HG02943 (cell line): ENCODE data around the gene STAMBPL1.

Source experiments
- ATAC-seq: cut with Tn5 transposase; IDR thresholded peaks from one replicate; pipeline ENCODE4 v1.9.1; 2021; ENCODE audit warnings: mild to moderate bottlenecking, low read depth, moderate library complexity; ENCODE audit not compliant: unreplicated experiment

The STAMBPL1 gene

GRCh38 chr10:88946200-88946599, 66.2 kb downstream of the STAMBPL1 start:
- no peak for ATAC-seq

DNA sequence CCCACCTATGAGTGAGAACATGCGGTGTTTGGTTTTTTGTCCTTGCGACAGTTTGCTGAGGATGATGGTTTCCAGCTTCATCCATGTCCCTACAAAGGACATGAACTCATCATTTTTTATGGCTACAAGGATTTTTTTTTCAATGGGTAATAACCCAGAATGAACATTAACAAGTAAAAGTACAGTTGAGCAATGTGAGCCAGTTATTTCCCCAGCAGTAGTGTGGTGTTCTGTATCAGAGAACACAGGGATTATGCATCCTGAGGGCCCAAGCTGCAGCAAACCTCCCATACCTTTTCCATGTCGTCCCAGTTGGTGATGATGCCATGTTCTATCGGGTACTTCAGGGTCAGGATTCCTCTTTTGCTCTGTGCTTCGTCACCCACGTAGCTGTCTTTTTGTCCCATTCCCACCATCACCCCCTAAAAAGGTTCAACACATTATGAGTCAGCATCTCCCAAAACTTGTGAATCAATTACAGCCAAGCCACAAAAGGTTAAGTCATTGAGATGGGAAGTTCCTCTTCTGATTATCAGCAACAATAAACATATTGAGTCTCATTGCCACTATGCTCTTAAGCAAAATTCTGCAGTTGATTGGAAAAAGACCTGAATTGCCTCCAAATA, 67.0 kb downstream of the STAMBPL1 start:
- ATAC-seq, result no peak

GRCh38 chr10:88949051-88949450, 69.0 kb downstream of the STAMBPL1 start:
- no peak for ATAC-seq

DNA sequence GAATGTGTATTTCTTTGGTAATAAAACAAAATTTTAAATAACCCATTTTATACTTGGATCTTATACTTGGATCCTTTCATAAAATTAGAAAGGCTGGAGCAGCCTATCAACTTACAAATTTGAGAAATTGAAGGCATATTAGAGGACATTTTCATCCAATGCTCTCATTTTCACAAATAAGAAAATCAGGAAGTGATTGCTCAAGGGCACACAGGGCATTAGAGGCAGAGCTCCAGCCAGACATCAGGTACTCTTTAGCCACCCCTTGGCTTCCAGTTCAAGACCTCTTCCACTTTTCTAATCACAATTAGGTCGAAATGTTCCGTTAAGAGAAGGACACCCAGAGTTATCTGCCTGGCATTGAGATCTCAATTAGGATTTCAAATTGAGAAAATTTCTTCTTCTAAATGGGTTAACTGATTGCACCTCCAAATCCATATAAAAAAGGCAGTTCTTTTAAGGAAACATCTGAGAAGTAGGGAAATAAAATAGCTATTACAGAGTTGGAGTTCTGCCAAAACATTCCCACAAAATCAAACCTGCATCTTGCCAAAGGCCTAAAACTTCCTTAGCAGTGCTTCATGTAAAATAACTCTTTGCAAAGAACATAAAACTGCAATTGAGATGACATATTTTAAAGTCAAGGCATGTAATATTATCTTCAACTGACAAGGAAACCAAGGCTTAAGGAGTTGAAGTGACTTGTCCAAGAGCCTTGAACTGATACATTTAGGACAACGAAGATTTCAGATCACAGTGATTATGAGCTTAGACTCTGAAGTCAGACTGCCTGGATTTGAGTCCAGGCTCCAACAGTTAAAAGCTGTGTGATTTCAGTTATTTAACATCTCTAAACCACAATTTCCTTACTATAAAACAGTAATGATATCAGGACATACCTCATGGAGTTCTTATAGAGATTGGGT, 70.1 kb downstream of the STAMBPL1 start:
- ATAC-seq, result no peak

GRCh38 chr10:88952647-88953111, 72.6 kb downstream of the STAMBPL1 start, which contains the start of gene ACTA2:
ACTA2 (minus strand) TSS chr10:88952773; CDS start chr10:88948930, 3,843 bp downstream.
- no peak for ATAC-seq

DNA sequence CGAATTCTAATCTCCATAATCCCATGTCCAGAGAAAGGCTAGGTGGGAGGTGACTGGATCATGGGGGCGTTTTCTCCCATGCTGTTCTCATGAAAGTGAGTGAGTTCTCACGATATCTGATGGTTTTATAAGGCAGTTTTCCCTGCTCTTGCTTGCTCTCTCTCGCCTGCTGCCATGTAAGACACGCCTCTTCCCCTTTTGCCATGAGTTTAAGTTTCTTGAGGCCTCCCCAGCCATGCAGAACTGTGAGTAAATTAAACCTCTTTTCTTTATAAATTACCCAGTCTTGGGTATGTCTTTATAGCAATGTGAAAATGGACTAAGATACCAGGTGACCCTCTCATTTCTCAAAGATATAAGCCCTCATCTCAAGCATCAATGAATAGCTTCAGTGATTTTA, 73.6 kb downstream of the STAMBPL1 start:
- no peak for ATAC-seq

GRCh38 chr10:88954458-88955083, 74.5 kb downstream of the STAMBPL1 start:
- no peak for ATAC-seq

DNA sequence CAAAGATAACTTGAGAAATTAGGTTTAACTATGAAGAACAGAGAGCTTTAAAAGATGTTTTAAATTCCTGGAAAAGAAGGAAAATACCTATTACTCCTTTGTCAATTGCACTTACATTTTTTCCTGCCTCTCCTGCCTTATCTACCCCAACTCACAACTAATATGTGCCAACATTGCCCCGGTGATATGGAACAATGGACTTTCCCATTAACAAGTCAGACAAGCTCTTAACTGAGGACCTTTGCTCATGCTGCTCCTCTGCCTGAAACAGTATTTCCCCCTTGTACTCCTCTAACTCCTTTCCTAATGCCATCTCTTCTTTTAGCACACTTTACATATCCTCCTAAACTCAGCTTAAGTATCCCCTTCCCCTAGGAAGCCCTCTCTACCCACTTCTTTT, 77.3 kb downstream of the STAMBPL1 start:
- no peak for ATAC-seq

- no peak for ATAC-seq
These were observed 78.7 kb downstream of the STAMBPL1 start for GRCh38 chr10:88958721-88959120.

- ATAC-seq, result no peak
These were observed 80.8 kb downstream of the STAMBPL1 start for GRCh38 chr10:88960802-88961201.

GRCh38 chr10:88961266-88961665, 81.2 kb downstream of the STAMBPL1 start:
- no peak for ATAC-seq

GRCh38 chr10:88962336-88962735, 82.3 kb downstream of the STAMBPL1 start:
- no peak for ATAC-seq

DNA sequence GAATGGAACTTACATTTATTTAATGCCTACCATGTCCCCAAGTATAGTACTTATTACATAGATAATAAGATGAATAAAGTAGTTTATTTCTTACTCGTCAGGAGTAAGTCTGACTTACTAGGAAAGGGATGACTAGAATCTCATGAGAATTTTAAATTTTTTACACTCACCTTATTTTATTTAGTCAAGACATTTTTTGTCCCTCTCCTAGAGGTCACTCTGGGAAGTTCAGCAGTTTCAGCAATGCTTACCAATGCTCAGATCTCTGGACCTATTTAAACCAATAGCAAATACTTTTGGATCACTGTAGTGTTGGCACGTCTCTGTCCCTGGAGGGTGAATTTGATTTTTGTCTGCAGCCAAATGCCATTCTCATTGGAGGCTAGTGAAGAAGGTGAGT, 83.3 kb downstream of the STAMBPL1 start:
- no peak for ATAC-seq

- ATAC-seq, result no peak
These were observed 84.3 kb downstream of the STAMBPL1 start for GRCh38 chr10:88964360-88964759.

- no peak for ATAC-seq
These were observed 84.9 kb downstream of the STAMBPL1 start for GRCh38 chr10:88964869-88965415.

GRCh38 chr10:88966797-88967196, 86.8 kb downstream of the STAMBPL1 start:
- ATAC-seq, result no peak

GRCh38 chr10:88968391-88968790, 88.3 kb downstream of the STAMBPL1 start:
- no peak for ATAC-seq

DNA sequence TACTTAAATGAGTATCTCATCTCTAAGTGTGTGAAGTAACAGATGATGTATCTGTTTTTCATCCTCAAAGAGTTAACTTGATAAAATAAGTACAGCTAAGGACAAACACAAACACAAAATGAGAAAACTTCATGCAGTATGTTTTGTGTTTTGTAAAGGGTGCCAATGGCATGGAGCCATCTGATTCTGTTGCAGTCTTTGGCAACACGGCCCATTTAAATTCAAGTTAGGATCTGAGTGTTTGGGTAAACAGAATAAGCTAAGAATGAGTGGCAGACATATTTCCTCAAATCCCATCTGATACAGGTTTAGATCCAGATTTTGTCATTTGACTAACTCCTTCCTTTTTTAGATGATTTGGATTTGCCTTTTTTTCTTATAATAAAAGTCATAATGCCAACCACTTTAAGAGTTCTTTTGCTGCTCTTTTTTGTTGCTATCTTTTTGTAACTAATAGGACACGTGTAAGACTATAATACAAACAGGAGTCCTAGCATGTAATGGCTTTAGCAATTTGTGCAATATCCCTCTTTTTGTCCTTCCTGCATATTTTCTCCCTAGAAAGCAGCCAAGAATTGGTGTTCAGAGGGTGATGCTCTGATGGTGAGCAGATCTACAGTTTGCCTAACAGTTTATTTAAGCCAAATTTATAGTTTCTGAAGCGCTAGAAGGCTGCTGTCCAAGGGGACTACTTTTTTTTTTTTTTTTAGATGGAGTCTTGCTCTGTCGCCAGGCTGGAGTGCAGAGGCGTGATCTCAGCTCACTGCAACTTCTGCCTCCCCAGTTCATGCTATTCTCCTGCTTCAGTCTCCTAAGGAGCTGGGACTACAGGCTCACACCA, 91.4 kb downstream of the STAMBPL1 start:
- ATAC-seq, result no peak
